Measurements from ENCODE around the gene EXOG.

GRCh38 chr3:38519000-38519399 is 22.9 kb downstream of the EXOG start:
- TF ChIP-seq POLR2A (IDR thresholded peaks at IDR 0.05) (no peak), CTCF (IDR thresholded peaks at IDR 0.05) (no peak)

Measured in uterus (tissue), 2 donors.